Measurements from ENCODE around the gene CGB3.

- TF ChIP-seq USF1 (IDR thresholded peaks at IDR 0.05; ENCODE audit: borderline replicate concordance, extremely low read length, insufficient read depth, low read depth, low read length), result no peak
- TF ChIP-seq EZH2 (IDR thresholded peaks at IDR 0.05; ENCODE audit: borderline replicate concordance, control insufficient read depth, low read depth, low read length), result no peak
- TF ChIP-seq CTCF (IDR thresholded peaks at IDR 0.05 in 2 of 3, conservative IDR thresholded peaks at IDR 0.05 in 1 of 3; ENCODE audit: control insufficient read depth in 2 of 3, extremely low read depth in 1 of 3, insufficient read depth in 1 of 3, low read depth in 3 of 3, low read length in 3 of 3), result no peak
- no peak for TF ChIP-seq MTA2 (IDR thresholded peaks at IDR 0.05; ENCODE audit: low read depth)
- TF ChIP-seq CBX3 (IDR thresholded peaks at IDR 0.05; ENCODE audit: borderline replicate concordance, low read depth), result no peak
- TF ChIP-seq GABPA (IDR thresholded peaks at IDR 0.05; ENCODE audit: low read depth), result no peak
- TF ChIP-seq ZNF687 (IDR thresholded peaks at IDR 0.05), result no peak
- TF ChIP-seq KDM1A (IDR thresholded peaks at IDR 0.05; ENCODE audit: borderline replicate concordance), result no peak
Observed at GRCh38 chr19:49058562-49058961, 34.4 kb upstream of the CGB3 start.

All from GM12878 (cell line).